ENCODE measurements around the gene SETMAR. TPM values are rescaled to one million over a fixed set of nuclear protein-coding genes. Genes with fewer than 3 reads are reported as not detected.

Gene SETMAR
- total and polyA plus RNA-seq, 2 donors from 2014 or later: 16.0 to 21.4 TPM

DNA sequence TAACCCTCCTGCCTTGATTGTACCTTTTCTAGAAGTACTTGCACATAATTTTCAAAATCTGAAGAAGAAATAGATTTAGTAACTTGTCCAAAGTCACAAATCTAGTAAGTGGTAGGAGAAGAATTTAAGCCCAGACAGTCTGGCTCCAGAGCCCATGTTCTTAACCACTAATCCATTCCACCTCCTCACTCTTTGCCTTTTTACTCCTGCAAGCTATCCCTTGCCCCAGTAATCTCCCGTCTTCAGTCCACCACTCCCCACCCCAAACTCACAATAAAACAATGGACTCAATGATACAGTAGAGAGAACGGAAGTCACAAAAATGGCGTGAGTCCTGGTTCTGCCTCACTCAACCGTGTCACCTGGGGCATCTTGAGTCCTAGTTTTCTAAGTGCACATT is 48.7 kb downstream of the SETMAR start:
- no peaks in the 10 kb centered on the region for H3K9me3 ChIP-seq (ENCODE audit: control insufficient read depth in 2 of 3, insufficient read depth in 1 of 3, low read length in 3 of 3)
- H3K4me1 ChIP-seq (ENCODE audit: control insufficient read depth in 2 of 3, insufficient read depth in 2 of 3, low read depth in 1 of 3, low read length in 3 of 3): peaks cover 11 to 15% (median 11%) of the 10 kb centered on the region in 3 donors
- FAIRE-seq (no peak), DNase-seq (no peak)
- no peak overlapping the region for H3K4me3 ChIP-seq (ENCODE audit: low read length in 3 of 3)
- no peak overlapping the region for H3K27ac ChIP-seq (ENCODE audit: low read depth in 2 of 2, low read length in 2 of 2)
- intact Hi-C loops (cut with DNase I): loop anchor here (10.0 kb wide), 1 partner anchor 283 kb away; no protein-coding TSS in a partner anchor
- TF ChIP-seq CTCF (IDR thresholded peaks at IDR 0.05; ENCODE audit: borderline replicate concordance, extremely low read depth, insufficient read depth): no peak
- no peaks in the 10 kb centered on the region for H3K36me3 ChIP-seq (ENCODE audit: control insufficient read depth in 2 of 3, insufficient read depth in 3 of 3, low read length in 3 of 3)
- no peak overlapping the region for H3K9ac ChIP-seq (ENCODE audit: low read length in 3 of 3)
- no peaks in the 10 kb centered on the region for H3K27me3 ChIP-seq (ENCODE audit: control insufficient read depth, insufficient read depth, low read length)

DNA sequence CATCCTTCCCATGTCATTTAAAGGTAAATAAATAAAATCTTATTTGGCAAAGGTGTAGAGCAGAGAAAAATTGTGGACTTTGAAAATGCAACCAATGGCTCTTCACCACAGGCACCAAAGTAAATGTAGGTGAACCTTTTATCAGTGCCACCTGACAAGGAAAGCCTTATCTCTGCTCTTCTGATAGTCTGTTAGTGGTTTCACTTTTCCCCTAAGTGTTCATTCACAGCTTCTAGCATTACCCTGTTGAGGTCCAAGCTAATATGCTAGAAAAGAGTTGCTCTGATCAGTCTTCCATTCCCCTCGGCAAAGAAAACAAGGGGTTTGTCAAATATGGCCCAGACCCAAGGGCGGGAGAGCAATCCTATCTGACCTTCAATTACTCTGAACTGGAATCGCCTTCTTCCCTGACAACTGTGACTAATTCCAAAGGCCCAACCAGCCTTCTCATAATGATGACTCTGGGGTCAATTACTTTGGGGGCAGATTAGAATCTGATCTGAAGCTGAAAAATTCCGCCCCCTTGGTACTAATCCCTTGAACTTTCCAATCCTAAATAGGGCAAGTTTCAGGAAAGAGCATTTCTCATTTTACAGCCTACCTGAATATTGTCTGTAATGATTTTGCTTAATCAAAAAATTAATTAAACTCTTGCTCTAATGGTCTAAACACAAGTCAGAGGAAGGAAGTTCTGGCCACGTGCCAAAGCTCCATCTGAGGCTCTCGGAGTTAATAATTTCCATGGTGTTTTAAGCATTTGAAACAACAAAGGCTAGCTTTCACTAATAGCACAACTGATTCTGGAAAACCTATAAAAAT is 52.4 kb downstream of the SETMAR start:
- Histone ChIP-seq H3K36me3 (ENCODE audit: control insufficient read depth in 2 of 3, insufficient read depth in 3 of 3, low read length in 3 of 3) (no peaks in the 10 kb centered on the region), H3K27ac (ENCODE audit: low read depth in 2 of 2, low read length in 2 of 2) (peak overlapping the region; percentile 74 to 76), H3K27me3 (ENCODE audit: control insufficient read depth, insufficient read depth, low read length) (no peaks in the 10 kb centered on the region), H3K4me1 (ENCODE audit: control insufficient read depth in 2 of 3, insufficient read depth in 2 of 3, low read depth in 1 of 3, low read length in 3 of 3) (peaks cover 11 to 18% (median 11%) of the 10 kb centered on the region in 3 donors), H3K9me3 (ENCODE audit: control insufficient read depth in 2 of 3, insufficient read depth in 1 of 3, low read length in 3 of 3) (no peaks in the 10 kb centered on the region), H3K9ac (ENCODE audit: low read length in 3 of 3) (peak overlapping the region in 1 of 3 donors; percentile 47), H3K4me3 (ENCODE audit: low read length in 3 of 3) (peak overlapping the region in 1 of 3 donors; percentile 9)
- FAIRE-seq (peak; percentile 87), DNase-seq (peak; percentile 77 to 93 (median 88))
- TF ChIP-seq CTCF (IDR thresholded peaks at IDR 0.05; ENCODE audit: borderline replicate concordance, extremely low read depth, insufficient read depth): no peak
- intact Hi-C loops (cut with DNase I): loop anchor here (10.0 kb wide), 1 partner anchor 279 kb away; no protein-coding TSS in a partner anchor

GRCh38 chr3:4356220-4356540 is 53.0 kb downstream of the SETMAR start:
- no peak for FAIRE-seq
- Histone ChIP-seq H3K36me3 (ENCODE audit: control insufficient read depth in 2 of 3, insufficient read depth in 3 of 3, low read length in 3 of 3) (no peaks in the 10 kb centered on the region), H3K27me3 (ENCODE audit: control insufficient read depth, insufficient read depth, low read length) (no peaks in the 10 kb centered on the region), H3K27ac (ENCODE audit: low read depth in 2 of 2, low read length in 2 of 2) (peak overlapping the region; percentile 33 to 63), H3K4me1 (ENCODE audit: control insufficient read depth in 2 of 3, insufficient read depth in 2 of 3, low read depth in 1 of 3, low read length in 3 of 3) (peaks cover 11 to 18% (median 11%) of the 10 kb centered on the region in 3 donors), H3K9ac (ENCODE audit: low read length in 3 of 3) (peak overlapping the region in 2 of 3 donors; percentile 24 to 47), H3K9me3 (ENCODE audit: control insufficient read depth in 2 of 3, insufficient read depth in 1 of 3, low read length in 3 of 3) (no peaks in the 10 kb centered on the region), H3K4me3 (ENCODE audit: low read length in 3 of 3) (no peak overlapping the region)
- peak in 1 of 5 donors; percentile 22 for DNase-seq
- intact Hi-C loops (cut with DNase I): loop anchor here (10.0 kb wide), 1 partner anchor 279 kb away; no protein-coding TSS in a partner anchor
- TF ChIP-seq CTCF (IDR thresholded peaks at IDR 0.05; ENCODE audit: borderline replicate concordance, extremely low read depth, insufficient read depth): no peak

Measured in kidney (tissue), 14 donors.